Upper lobe of right lung (tissue), 1 donor: Measurements from ENCODE around the gene GARS1. TPM values are rescaled to one million over a fixed set of nuclear protein-coding genes. Genes with fewer than 3 reads are reported as not detected.

Source experiments
- ATAC-seq: fragments of 200-7000 bp; cut with Tn5 transposase; one replicate; pipeline ENCODE4 v1.9.1; 2020; ENCODE audit warnings: mild to moderate bottlenecking, moderate library complexity
- DNase-seq: peaks from one replicate; pipeline ENCODE4 v3.0.0-alpha.2; 2020
- H3K27ac ChIP-seq: fragments of 200-600 bp; one replicate; pipeline ENCODE4 v1.8.0; 2022
- H3K27me3 ChIP-seq: fragments of 200-600 bp; one replicate; pipeline ENCODE4 v1.8.0; 2022; ENCODE audit warnings: mild to moderate bottlenecking
- H3K36me3 ChIP-seq: fragments of 200-600 bp; one replicate; pipeline ENCODE4 v1.8.0; 2022
- H3K4me1 ChIP-seq: fragments of 200-600 bp; one replicate; pipeline ENCODE4 v1.8.0; 2022
- H3K4me3 ChIP-seq: fragments of 200-600 bp; one replicate; pipeline ENCODE4 v1.8.0; 2022; ENCODE audit warnings: mild to moderate bottlenecking
- H3K9me3 ChIP-seq: fragments of 200-600 bp; one replicate; pipeline ENCODE4 v1.8.0; 2022
- CTCF ChIP-seq: fragments of 200-600 bp; IDR thresholded peaks from one replicate; pipeline ENCODE4 v1.8.0; 2022; ENCODE audit warnings: antibody characterized with exemption
- intact Hi-C: fragments of 100-400 bp; cut with DNase I; formaldehyde crosslinking; loops from one replicate; pipeline ENCODE4 v1.11.0; 2022
- total RNA-seq: library from RNA; stranded (reverse); fragmentation: NEBNext Ultra II Directional; extraction: Animal tissue kit (Norgen Biotek cat#: 25700); gene quantifications from one replicate; pipeline ENCODE4 v1.2.1, GENCODE V29; 2021
- donor health status: DM: no; HTN: yes; CAD: no; lungs with severe emphysema.

The GARS1 gene
- total RNA-seq, 1 donor from 2014 or later: 68.4 TPM

- Histone ChIP-seq H3K27ac (no peak within 1 kb of the TSS), H3K4me3 (peak within 1 kb of the TSS; percentile 46), H3K27me3 (peaks cover 54% of the 10 kb centered on the region), H3K36me3 (no peaks in the 10 kb centered on the region), H3K9me3 (no peaks in the 10 kb centered on the region), H3K4me1 (peaks cover 17% of the 10 kb centered on the region)
- DNase-seq (peak; percentile 73), ATAC-seq (peak; percentile 57)
- TF ChIP-seq CTCF: peak; percentile 38
- intact Hi-C loops: no loop called here
Observed at GRCh38 chr7:30682212-30683083, 87.8 kb downstream of the GARS1 start, which contains the start of gene CRHR2. CRHR2 (minus strand) TSS chr7:30682456; CDS start chr7:30682280, 176 bp downstream.

DNA sequence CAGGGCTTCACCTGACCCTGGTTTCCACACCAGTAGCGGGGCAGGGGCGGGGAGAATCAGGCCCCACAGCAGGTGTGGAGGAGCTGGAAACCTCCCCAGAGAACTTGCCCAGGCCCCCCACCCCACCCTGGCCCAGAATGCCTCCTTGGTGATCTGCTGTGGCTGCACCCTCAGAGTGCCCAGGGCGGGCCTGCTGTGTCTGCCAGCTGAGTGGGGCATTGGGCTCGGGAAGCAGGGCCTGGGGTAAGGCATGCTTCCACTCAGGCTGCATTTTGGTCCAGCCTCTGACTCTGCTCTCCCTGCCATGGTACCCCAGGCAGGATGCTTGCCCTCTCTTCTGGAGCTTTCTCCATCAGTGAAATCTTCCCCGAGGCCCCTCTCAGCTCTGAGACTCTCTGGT is 88.6 kb downstream of the GARS1 start:
- Histone ChIP-seq H3K4me1 (peaks cover 17% of the 10 kb centered on the region), H3K4me3 (no peak overlapping the region), H3K27me3 (peaks cover 54% of the 10 kb centered on the region), H3K9me3 (no peaks in the 10 kb centered on the region), H3K27ac (no peak overlapping the region), H3K36me3 (no peaks in the 10 kb centered on the region)
- no peak for ATAC-seq
- DNase-seq: no peak
- TF ChIP-seq CTCF: no peak
- intact Hi-C loops: no loop called here

Other genes with a start within 250 kb of the GARS1 start
- gene NOD1, start 116.1 kb upstream of the GARS1 start, total RNA-seq: 43.5 TPM
- gene GGCT, start 90.0 kb upstream of the GARS1 start, total RNA-seq: 25.6 TPM
- not detected for gene CRHR2, start 87.6 kb downstream of the GARS1 start, total RNA-seq
- gene INMT, start 157.3 kb downstream of the GARS1 start, total RNA-seq: 501 TPM
- gene MINDY4, start 176.5 kb downstream of the GARS1 start, total RNA-seq: 20.1 TPM